NCI-H146 (cell line): ENCODE measurements around the gene S100B.
"Not testable (repeated sequence)": the region's sequence is repeated elsewhere in the genome, so short reads cannot be mapped to it uniquely, and the experiment has no call there.

Source experiments
- DNase-seq: peaks from one replicate; lab custom pipeline; 2025; lab: John Stamatoyannopoulos, UW

S100B gene

DNA sequence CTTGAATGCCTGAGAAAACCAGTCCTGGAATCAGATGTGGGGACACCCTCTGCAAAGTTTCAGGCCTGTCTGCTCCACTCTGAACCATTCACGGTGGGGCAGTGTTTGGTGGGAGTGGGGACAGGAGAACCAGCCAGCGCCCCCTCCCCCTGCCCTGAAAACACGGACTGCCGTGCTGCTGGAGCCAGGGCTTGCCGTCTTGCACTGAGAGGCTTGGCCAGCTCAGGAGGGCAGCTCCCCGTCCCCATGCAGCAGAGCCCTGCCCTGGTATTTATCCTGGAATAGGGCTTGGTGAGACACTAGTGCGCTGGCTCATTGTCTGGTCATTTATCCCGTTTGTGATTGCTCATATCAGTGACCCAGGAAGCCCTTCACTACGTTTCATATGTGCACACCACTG lies 3.9 kb downstream of the S100B start:
- DNase-seq = no peak

DNA sequence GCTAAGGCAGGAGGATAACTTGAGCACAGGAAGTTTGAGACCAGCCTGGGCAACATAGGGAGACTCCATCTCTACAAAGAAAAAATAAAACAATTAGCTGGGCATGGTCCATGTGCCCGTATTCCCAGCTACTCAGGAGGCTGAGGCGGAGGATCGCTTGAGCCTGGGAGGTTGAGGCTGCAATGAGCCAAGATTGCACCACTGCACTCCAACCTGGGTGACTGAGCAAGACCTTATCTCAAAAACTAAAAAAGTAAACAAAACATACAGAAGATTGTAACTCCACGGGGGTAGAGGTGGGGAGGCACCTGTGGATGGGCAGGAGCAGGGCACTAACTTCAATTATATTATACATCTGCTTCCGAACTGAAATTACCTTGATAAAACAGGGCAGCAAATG lies 4.6 kb downstream of the S100B start:
- no peak for DNase-seq

DNA sequence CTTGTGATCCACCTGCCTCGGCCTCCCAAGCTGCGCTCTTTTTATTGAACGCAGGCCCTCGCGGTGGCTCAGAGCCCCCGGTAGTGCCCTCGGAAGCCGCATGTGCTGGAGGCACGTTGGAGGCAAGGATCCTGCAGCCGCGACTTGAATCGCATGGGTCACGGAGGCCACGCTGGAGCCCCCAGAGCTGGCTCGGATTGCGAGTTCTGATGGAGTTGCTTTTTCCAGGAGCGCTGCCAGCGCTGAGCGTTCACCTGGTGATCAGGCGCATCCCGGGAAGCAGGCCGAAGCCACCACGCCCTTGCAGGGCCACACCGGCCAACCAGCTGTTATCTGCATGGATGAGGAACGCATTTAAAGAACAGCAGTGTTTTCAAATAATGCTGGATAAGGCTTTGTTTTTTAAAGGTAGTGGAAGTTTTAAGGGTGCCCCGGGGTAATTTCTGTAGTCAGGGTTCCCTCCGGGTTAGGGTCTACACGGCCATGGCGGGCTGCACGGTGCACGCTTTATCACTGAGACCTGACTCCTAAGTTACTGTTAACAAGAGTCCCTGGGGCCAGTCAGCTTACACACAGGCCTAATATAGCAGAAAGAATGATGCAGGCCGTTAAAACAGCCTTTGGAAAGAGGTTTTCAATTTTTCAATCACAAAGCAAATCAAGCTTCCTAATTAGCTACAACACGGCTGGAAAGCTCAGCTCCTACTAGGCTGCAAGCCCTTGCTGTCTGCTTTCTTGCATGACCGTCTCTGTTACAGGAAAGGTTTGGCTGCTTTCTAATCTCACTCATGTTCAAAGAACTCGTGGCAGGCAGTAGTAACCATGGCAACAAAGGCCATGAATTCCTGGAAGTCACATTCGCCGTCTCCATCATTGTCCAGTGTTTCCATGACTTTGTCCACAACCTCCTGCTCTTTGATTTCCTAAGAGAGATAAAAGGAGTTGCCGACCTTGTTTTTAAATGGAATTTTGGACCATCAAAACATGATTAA lies 6.0 kb downstream of the S100B start:
- DNase-seq = no peak

DNA sequence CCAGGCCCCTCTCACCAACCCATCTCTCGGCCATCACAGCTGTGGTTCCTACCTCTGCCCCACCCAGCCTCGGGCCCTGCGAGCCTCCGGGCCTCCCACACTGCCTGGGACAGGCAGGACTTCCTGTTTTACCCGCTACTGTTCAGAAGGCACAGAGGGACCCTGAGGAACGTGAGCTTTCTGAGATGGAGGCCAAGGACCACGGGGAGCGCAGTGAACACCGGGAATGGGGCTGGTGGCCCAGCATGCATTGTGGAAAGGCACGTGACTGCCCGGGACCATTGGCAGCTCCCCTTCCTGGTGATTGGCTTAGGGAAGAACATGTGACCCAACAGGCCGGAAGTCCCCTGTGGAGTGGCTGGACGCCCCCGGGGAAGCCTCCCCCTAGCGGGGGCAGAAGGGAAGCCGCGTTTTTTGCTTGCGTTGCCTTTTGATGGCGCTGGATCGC lies 7.0 kb downstream of the S100B start:
- DNase-seq = no peak

DNA sequence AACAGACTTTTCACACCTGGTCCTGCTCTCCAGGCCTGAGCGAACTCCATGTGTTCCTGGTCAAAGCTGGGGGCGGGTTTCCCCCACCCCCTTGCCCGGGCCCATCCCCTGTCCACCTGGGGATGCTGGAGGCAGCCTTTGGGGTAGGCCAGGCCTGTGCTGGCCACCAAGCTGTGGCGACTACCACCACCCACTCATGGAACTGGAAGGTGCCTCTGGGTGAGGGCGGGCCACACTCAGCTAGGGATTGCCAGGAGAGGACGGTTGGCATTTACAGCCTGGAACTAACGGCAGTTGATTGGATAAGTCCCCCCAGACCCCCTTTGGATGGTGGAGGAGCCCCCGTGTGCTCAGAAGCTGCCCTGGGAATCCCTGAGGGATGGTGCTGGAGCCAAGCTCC lies 7.9 kb downstream of the S100B start:
- no peak for DNase-seq

DNA sequence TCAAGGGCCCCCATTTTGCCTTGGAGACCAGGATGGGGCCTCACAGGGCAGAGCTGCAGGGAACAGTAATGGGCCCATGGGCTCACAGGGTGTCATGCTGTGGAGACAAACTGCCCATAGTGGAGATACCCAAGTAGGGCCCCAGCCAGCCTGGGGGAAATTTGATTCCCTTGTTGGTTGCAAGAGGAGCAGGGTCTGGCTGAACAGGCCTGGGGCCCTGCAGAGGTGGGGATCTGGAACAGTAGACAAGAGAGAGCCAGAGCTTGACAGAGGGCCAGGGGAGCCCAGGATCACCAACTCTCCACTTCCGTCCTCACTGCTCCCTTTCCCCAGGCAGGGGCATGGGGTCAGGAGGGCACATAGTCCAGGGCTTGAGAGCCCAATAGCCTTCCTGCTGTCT lies 8.7 kb downstream of the S100B start:
- DNase-seq = no peak

DNA sequence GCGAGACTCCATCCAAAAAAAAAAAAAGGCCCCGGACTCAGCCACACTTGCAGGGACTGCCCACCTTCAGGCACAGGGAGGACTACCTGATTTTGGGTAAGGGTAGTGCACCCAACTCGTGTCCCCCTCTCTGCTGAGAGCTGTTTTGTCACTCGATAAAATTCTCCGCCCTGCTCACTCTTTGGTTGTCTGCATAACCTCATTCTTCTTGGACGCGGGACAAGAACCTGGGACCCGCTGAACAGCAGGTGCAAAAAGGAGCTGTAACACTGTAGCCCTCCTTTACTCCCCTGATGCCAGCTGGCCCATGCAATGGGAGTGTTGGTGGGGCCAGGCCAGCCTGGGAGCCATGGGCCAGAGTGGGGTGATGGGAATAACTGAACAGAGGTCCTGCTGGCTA lies 10.6 kb downstream of the S100B start:
- no peak for DNase-seq

DNA sequence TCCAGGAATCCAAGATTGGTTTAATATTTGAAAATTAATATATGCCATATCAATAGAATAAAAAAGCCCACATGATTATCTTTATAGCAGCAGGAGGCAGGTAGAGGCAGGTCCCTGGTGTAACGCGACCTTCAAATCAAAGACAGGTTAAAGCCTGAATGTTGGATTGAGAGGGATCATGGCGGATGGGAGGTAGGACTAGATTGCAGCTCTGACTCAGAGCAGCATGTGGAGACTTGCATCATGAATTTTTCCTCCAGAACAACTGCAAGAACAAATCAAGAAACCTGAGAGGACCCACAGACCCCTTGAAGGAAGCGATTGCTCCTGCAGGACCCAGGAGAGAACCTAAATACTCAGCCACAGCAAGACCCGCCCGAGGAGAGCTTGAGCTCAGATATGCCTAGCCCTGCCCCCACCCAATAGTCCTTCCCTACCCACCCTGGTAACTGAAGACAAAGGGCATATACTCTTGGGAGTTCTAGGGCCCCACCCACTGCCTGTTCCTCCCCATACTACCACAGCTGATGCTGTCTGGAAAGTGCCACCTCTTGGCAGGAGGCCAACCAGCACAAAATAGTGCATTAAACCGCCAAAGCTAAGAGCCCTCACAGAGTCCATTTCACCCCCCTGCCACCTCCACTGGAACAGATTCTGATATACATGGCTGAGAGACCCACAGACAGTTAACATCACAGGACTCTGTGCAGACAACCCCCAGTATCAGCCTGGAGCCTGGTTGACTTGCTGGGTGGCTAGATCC lies 19.5 kb downstream of the S100B start:
- DNase-seq = no peak

DNA sequence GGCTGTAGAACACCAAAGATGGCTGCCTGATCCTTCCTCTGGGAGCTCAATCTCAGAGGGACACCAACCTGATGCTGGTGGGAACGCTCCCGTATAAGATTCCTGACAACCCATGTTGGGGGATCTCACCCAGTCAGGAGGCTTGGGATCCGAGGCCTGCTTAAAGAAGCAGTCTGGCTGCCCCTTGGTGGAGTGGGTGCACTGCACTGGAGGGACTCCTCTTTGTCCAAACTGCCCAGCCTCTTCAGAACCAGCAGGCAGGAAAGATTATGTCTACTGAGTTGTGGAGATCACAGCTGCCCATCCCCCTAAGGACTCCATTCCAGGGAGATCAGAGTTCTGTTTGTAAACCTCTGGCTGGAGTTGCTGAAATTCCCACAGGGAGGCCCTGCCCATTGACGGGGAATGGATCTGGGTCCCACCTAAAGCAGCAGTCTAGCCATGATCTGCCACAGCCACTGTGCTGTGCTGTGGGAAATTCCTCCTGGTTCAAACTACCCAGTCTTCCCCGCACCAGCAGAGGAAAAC lies 23.0 kb downstream of the S100B start:
- DNase-seq = no peak

DNA sequence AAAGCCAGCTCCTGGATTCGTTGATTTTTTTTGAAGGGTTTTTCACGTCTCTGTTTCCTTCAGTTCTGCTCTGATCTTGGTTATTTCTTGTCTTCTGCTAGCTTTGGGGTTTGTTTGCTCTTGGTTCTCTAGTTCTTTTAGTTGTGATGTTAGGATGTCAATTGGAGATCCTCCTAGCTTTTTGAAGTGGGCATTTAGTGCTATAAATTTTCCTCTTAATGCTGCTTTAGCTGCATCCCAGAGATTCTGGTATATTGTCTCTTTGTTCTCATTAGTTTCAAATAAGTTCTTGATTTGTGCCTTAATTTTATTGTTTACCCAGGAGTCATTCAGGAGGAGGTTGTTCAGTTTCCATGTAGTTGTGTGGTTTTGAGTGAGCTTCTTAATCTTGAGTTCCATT lies 25.5 kb downstream of the S100B start:
- not testable (repeated sequence) for DNase-seq

DNA sequence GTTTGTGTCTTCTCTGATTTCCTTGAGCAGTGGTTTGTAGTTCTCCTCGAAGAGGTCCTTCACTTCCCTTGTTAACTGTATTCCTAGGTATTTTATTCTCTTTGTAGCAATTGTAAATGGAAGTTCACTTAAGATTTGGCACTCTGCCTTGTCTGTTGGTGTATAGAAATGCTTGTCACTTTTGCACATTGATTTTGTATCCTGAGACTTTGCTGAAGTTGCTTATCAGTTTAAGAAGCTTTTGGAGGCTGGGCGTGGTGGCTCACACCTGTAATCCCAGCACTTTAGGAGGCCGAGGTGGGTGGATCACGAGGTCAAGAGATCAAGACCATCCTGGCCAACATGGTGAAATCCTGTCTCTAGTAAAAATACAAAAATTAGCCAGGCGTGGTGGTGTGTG lies 27.1 kb downstream of the S100B start:
- DNase-seq = not testable (repeated sequence)

DNA sequence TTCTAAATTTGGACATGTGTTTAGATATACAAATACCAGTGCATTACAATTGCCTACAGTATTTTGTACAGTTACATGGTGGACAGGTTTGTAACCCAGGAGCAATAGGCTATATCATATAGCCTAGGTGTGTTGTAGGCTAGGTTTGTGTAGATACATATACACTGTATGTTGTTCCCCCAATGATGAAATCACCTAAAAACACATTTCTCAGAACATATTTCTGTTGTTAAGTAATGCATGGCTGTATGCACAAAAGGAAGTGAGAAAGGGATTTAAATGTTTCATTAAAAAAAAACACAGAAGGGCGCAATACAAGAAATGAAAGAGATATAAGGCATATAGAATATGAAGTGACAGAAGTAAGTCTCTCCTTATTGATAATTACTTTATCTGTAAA lies 32.0 kb downstream of the S100B start:
- no peak for DNase-seq

DNA sequence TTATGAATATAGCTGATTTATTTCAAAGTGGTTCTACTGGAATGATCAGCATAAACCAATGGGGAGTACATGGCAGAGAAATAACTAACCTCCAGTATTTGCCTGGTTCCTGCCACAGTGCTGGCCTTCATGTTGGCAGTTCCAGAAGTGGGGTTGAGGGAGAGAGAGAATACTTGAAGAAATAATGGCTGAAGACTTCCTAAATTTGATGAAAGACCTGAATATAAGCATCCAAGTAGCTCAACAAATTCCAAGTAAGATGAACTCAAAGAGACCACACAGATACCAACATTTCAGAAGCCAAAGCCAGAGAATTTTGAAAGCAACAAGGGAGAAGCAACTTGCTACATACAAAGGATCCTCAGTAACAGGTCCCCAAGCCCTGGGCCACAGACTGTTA lies 34.3 kb downstream of the S100B start:
- DNase-seq = no peak

DNA sequence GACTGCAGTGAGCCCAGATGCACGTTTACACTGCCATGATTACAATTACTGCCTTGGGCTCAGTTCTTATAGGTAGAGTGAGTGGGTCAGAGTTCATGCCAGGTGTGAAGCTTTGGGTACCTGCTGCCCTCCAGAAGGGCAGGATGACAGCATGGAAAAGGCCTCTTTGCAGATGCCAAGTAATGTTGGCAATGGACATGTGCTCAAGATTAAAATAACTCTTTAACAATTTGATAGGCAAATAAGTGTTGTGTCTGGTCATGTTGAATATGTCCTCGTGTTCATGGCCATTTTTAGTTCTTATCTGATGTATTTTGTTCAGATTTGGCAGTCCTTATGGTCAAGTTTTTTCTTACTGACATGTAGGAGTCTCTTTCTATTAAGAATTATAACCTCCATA lies 34.8 kb downstream of the S100B start:
- no peak for DNase-seq

DNA sequence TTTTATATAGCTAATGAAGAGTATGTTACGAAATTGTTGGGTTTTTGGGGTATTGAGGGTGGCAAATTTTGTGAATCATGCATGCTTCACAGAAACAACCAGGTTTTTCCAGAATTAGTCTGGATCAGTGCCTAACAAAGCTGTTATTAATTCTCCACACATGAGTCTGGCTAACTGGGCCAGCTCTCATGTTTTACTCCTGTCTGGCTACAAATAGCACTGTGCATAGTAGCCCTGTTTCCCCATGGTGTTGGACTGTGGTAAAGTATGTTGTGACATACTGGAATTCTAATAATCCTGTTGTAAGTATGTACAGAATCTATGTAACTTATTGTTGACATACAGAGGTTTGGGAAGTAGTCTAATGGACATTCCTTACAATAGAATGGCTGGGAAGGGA lies 35.8 kb downstream of the S100B start:
- DNase-seq = no peak

DNA sequence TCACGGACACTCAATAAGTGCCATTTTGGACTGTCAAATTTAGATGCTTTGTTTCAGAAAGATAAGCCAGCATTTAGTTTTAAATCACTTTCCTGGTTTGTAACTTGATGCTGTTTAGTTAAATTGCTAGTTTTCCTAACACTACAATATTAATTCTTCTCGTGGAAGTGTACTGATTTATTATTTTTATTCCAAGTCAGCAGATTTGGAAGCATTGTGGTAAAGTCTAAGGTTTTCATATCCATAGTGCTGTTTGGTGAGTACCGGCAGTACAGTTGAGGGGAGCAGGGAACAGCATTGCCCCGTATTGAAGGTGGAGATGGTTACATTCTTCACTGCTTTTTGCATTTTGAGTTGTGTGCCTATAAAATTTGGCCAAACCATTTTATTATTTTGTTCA lies 36.3 kb downstream of the S100B start:
- no peak for DNase-seq

DNA sequence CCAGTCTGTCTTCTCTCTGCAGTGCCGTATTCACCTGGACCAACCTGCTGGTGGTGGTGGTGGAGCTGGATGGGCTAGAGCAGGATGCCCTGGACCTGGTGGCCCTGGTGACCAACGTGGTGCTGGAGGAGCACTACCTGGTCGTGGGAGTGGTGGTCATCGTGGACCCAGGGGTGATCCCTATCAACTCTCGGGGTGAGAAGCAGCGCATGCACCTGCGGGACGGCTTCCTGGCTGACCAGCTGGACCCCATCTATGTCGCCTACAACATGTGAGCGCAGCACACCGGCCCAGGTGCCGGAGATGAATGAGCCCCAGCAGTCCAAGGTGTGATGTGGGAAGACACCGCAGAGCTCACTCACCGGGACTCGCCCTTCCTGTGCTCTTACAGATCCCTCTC lies 37.5 kb downstream of the S100B start:
- DNase-seq = no peak

DNA sequence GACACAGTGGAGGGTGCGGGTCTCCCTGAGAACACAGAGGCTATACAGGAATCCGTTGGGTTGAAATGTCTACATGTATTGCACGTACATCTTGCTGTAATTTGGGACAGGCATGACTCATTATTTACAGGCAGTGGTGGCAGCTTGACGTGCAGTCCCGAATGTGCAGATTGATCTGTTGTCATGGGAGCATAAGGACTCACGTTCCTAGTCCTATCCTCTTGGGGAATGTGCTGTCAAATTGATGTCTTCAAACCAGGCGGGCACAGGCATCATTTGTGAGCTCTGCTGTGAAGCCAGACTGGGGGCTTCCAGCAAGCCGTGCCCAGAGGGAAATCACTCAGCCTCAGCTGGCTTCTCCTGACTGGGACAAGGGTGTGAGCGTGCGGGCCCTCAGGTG lies 40.5 kb downstream of the S100B start:
- DNase-seq = no peak

DNA sequence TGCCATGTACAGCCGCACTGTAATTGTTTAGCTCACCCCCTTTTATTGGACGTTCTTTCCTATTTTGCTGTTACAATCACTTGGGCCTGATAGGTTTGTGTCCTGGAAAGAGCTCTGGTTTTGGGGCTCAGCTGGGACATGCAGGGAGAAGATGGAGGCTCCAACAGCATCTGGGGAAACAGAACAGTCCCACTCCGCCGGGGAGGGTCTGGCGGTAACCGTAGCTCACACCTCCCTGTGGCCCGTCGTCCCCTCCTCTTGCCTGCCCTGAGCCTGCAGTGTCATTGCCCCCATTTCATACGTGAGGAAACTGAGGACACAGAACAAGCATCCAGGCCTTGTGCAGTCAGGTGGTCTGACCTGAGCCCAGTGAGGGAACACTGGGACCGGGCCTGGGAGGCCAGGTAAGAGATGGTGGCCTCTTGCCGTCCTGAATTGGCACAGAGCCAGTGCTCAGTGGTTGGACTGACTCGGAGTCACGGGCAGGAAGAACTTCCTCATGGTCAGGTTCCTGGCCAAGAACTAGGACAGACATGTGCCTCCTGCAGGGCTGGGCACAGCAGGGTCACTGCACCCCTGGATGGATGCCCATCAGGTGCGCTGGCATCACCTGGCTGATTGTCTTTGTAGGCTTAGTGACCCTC lies 41.8 kb downstream of the S100B start:
- no peak for DNase-seq

DNA sequence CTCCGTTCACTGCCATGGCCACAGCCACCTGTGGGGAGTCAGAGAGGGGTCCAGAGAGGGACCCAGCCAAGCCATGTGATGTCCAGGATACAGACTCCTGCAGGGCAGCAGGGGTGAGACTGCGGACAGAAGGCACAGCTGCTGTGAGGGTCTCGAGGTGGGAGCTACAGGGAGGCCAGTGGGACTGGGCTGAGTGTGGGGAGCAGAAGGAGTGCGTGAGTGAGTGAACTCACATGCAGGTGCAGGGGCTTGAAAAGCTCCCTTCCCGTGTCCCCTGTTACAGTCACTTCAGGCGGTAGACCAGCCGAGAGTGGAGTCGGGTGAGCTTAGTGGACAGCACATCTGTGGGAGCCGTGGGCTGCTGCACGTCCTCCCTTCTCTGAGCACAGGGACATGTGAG lies 42.4 kb downstream of the S100B start:
- DNase-seq = no peak

DNA sequence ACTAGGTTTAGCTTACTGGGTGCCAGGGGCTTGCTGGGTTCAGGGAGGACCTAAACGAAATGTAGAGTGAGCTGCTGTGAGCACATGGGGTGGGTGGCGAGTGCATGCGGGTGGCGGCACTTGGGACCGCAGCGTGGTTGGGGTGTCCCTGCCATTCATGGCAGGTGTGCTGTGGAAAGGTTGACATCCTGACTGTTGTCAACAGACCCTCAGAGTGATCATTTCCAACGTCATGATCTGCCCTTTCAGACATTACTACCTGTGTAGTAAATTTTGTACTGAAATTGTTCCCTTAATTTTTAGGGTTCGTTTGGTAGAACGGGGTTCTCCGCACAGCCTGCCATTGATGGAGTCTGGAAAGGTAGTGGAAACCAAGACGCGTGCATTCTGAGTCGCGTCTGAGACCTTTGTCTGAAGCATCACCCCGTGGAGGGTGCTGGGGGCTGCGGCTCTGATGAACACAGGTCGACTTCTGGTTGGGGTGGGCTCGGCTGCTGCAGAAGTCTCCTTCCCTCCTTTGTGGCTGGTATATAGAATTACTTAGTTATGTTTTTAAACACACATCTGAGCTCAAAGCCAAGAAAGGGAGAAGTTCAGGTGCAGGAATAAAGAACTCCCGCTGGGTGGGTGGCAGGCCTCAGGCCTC lies 43.3 kb downstream of the S100B start:
- no peak for DNase-seq
